ENCODE results near the gene RIOK2. TPM values are rescaled to one million over a fixed set of nuclear protein-coding genes. Genes with fewer than 3 reads are reported as not detected.
A peak's percentile ranks its signal among the peaks of the same experiment; 100 is the strongest.

RIOK2 gene
- total and polyA plus RNA-seq, 2 experiments from 2014 or later, result 34.4 to 44.1 TPM

GRCh38 chr5:97171703-97172102 is 11.3 kb downstream of the RIOK2 start:
- Histone ChIP-seq H3K4me1 (ENCODE audit: insufficient read depth) (no peaks in the 10 kb centered on the region), H2AFZ (no peak overlapping the region), H4K20me1 (ENCODE audit: insufficient read depth, poor library complexity, severe bottlenecking) (no peaks in the 10 kb centered on the region), H3K27me3 (no peaks in the 10 kb centered on the region), H3K9me2 (replicated peaks; ENCODE audit: insufficient read depth) (no peaks in the 10 kb centered on the region), H3K36me3 (replicated peaks; ENCODE audit: insufficient read depth, low read depth) (no peaks in the 10 kb centered on the region), H3K4me2 (no peak overlapping the region), H3K27ac (no peak overlapping the region), H3K79me2 (no peaks in the 10 kb centered on the region), H3K9me3 (ENCODE audit: low read depth) (no peaks in the 10 kb centered on the region), H3K4me3 (no peak overlapping the region)
- 91% methylated on average over 3 of the region's 3 CpGs for WGBS (ENCODE audit: low lambda C conversion rate, missing lambda C conversion rate)
- no peak for TF ChIP-seq EZH2phosphoT487 (IDR thresholded peaks at IDR 0.05; ENCODE audit: low read depth, severe bottlenecking, unreplicated experiment)
- TF ChIP-seq EZH2 (IDR thresholded peaks at IDR 0.05; ENCODE audit: borderline replicate concordance), result no peak
- no peak for TF ChIP-seq CTCF (IDR thresholded peaks at IDR 0.05; ENCODE audit: poor library complexity)
- no peak for DNase-seq (ENCODE audit: low spot score)

DNA sequence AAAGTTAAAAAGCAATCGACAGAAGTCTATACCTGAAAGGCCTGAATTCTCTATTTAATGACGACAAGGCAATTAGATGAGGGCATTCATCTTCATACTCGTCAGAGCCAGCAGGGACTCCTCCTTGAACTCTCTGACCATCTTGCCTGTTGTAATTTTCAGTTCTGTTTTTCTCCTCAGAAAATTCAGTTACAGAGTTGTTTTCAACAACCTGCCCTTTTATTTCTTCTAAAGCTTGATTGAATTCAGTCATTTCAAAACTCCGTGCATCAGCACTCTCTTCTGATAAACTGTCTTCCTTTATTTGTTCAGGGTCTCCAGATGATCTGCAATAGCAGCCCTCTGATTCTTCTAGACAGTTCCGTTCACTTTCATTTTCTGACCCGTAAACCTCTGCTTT is 15.6 kb downstream of the RIOK2 start:
- DNase-seq (ENCODE audit: low spot score), result no peak
- Histone ChIP-seq H3K9me2 (replicated peaks; ENCODE audit: insufficient read depth) (no peaks in the 10 kb centered on the region), H3K79me2 (no peaks in the 10 kb centered on the region), H4K20me1 (ENCODE audit: insufficient read depth, poor library complexity, severe bottlenecking) (no peaks in the 10 kb centered on the region), H3K27me3 (no peaks in the 10 kb centered on the region), H2AFZ (no peak overlapping the region), H3K4me2 (no peak overlapping the region), H3K9me3 (ENCODE audit: low read depth) (no peaks in the 10 kb centered on the region), H3K27ac (no peak overlapping the region), H3K4me3 (no peak overlapping the region), H3K36me3 (replicated peaks; ENCODE audit: insufficient read depth, low read depth) (peaks cover 3% of the 10 kb centered on the region), H3K4me1 (ENCODE audit: insufficient read depth) (peaks cover 15% of the 10 kb centered on the region)
- WGBS (ENCODE audit: low lambda C conversion rate, missing lambda C conversion rate), result 79% methylated on average over 6 of the region's 6 CpGs
- TF ChIP-seq CTCF (IDR thresholded peaks at IDR 0.05; ENCODE audit: poor library complexity) (no peak), EZH2 (IDR thresholded peaks at IDR 0.05; ENCODE audit: borderline replicate concordance) (no peak), EZH2phosphoT487 (IDR thresholded peaks at IDR 0.05; ENCODE audit: low read depth, severe bottlenecking, unreplicated experiment) (no peak)

DNA sequence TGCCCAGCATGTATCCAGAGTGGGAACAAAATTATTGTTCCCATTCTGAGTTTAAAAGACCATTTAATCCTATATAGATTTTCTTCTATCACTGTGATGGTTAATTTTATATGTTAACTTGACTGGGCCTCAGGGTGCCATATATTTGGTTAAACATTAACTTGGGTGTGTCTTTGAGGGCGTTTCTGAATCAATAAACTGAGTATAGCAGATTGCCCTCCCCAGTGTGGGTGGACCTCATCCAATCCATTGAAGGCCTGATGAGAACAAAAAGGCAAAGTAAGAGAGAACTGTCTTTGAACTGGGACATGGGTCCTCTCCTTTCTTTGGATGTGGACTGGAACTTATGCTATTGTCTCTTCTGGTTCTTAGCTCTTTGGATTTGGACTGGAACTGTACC is 17.3 kb downstream of the RIOK2 start:
- peaks cover 6% of the 10 kb centered on the region for H3K36me3 ChIP-seq (replicated peaks; ENCODE audit: insufficient read depth, low read depth)
- H2AFZ ChIP-seq, result no peak overlapping the region
- H3K79me2 ChIP-seq, result no peaks in the 10 kb centered on the region
- H3K9me3 ChIP-seq (ENCODE audit: low read depth), result no peaks in the 10 kb centered on the region
- no peaks in the 10 kb centered on the region for H3K9me2 ChIP-seq (replicated peaks; ENCODE audit: insufficient read depth)
- no peak for TF ChIP-seq EZH2 (IDR thresholded peaks at IDR 0.05; ENCODE audit: borderline replicate concordance)
- no peak for TF ChIP-seq CTCF (IDR thresholded peaks at IDR 0.05; ENCODE audit: poor library complexity)
- no peak for TF ChIP-seq EZH2phosphoT487 (IDR thresholded peaks at IDR 0.05; ENCODE audit: low read depth, severe bottlenecking, unreplicated experiment)
- H3K4me1 ChIP-seq (ENCODE audit: insufficient read depth), result peaks cover 15% of the 10 kb centered on the region
- peak overlapping the region; percentile 52 for H3K27ac ChIP-seq
- H3K4me2 ChIP-seq, result peak overlapping the region; percentile 9
- no peaks in the 10 kb centered on the region for H4K20me1 ChIP-seq (ENCODE audit: insufficient read depth, poor library complexity, severe bottlenecking)
- peak; percentile 40 for DNase-seq (ENCODE audit: low spot score)
- 46% methylated on average over 1 of the region's 1 CpG for WGBS (ENCODE audit: low lambda C conversion rate, missing lambda C conversion rate)
- H3K27me3 ChIP-seq, result no peaks in the 10 kb centered on the region
- H3K4me3 ChIP-seq, result no peak overlapping the region

GRCh38 chr5:97164846-97165245 is 18.2 kb downstream of the RIOK2 start:
- H4K20me1 ChIP-seq (ENCODE audit: insufficient read depth, poor library complexity, severe bottlenecking), result no peaks in the 10 kb centered on the region
- H3K27me3 ChIP-seq, result no peaks in the 10 kb centered on the region
- no peak for DNase-seq (ENCODE audit: low spot score)
- H2AFZ ChIP-seq, result no peak overlapping the region
- H3K4me2 ChIP-seq, result no peak overlapping the region
- no peak overlapping the region for H3K27ac ChIP-seq
- H3K4me3 ChIP-seq, result no peak overlapping the region
- H3K4me1 ChIP-seq (ENCODE audit: insufficient read depth), result peaks cover 15% of the 10 kb centered on the region
- no peaks in the 10 kb centered on the region for H3K9me2 ChIP-seq (replicated peaks; ENCODE audit: insufficient read depth)
- no peaks in the 10 kb centered on the region for H3K79me2 ChIP-seq
- H3K36me3 ChIP-seq (replicated peaks; ENCODE audit: insufficient read depth, low read depth), result peaks cover 6% of the 10 kb centered on the region
- TF ChIP-seq CTCF (IDR thresholded peaks at IDR 0.05; ENCODE audit: poor library complexity) (no peak), EZH2phosphoT487 (IDR thresholded peaks at IDR 0.05; ENCODE audit: low read depth, severe bottlenecking, unreplicated experiment) (no peak), EZH2 (IDR thresholded peaks at IDR 0.05; ENCODE audit: borderline replicate concordance) (no peak)
- no peaks in the 10 kb centered on the region for H3K9me3 ChIP-seq (ENCODE audit: low read depth)

Measured in hepatocyte (in vitro differentiated cells).